Stomach smooth muscle (tissue), 2 donors: ENCODE data around the gene CFDP1.
A peak's percentile ranks its signal among the peaks of the same experiment; 100 is the strongest.
"Not testable (repeated sequence)": the region's sequence is repeated elsewhere in the genome, so short reads cannot be mapped to it uniquely, and the experiment has no call there.

Experiments
- H3K27ac ChIP-seq: one replicate; pipeline ENCODE4 v1.7.0; 2013; ENCODE audit warnings: mild to moderate bottlenecking, low read length, inconsistent platforms
- H3K27me3 ChIP-seq, 2 donors: one replicate each; pipeline ENCODE4 v1.7.0; 2013; ENCODE audit warnings: low read length in 2 of 2; ENCODE audit not compliant: insufficient read depth in 2 of 2, control insufficient read depth in 1 of 2
- H3K36me3 ChIP-seq, 2 donors: one replicate each; pipeline ENCODE4 v1.7.0; 2013; ENCODE audit warnings: low read length in 2 of 2; ENCODE audit not compliant: control insufficient read depth in 2 of 2, insufficient read depth in 2 of 2
- H3K4me1 ChIP-seq: one replicate; pipeline ENCODE4 v1.7.0; 2013; ENCODE audit warnings: low read length; ENCODE audit not compliant: control insufficient read depth, insufficient read depth
- H3K4me3 ChIP-seq, 2 donors: one replicate each; pipeline ENCODE4 v1.7.0; 2013; ENCODE audit warnings: low read length in 2 of 2
- H3K9ac ChIP-seq, 2 donors: one replicate each; pipeline ENCODE4 v1.7.0; 2013; ENCODE audit warnings: low read length in 2 of 2, mild to moderate bottlenecking in 1 of 2
- H3K9me3 ChIP-seq, 2 donors: one replicate each; pipeline ENCODE4 v1.7.0; 2013; ENCODE audit warnings: low read length in 2 of 2; ENCODE audit not compliant: control insufficient read depth in 2 of 2
- donor health status: healthy.
- donor health status: Pancreatic carcinoma.

The CFDP1 gene

DNA sequence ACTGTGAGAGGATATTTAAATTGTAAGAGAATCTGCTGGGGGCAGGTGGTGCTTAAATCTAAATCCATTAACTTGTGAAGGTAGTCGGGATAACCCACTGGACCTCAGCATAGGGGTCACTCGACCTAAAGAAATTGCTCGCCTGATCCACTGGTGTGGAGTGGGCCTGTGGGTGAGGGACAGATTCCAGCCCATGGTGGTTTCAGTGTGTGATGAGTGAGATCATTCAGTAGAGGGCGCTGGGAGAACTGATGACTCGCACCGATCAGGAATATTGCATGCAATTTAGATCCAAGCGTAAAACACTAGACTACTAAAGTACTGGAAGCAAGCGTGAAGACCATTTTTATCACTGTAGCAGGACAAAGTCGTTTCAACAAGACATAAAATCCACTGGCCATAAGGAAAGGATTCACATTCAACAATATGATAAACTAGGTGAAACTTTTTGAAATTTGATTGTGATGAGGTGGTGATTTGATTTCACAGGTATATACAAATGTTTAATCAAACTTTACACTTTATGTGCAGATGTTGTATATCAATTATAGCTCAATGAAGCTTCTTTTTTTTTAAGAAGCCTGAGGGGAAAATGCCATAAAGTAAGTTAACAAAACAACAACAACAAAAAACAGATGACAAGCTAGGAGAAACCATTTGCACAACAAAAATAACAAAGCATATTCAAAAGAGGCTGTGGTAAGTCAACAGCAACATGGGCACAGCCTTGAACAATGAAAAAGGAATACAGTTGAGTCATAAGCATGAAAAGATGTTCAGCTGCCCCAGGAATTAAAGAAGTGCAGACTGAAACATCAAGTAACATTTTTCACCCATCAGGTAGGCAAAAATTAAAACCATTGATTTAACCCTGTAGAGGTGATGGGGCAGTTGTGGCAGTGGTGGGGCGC is 38.7 kb upstream of the CFDP1 start:
- Histone ChIP-seq H3K36me3 (no peaks in the 10 kb centered on the region), H3K4me3 (no peak overlapping the region), H3K9ac (peak overlapping the region in 1 of 2 donors; percentile 22), H3K27me3 (no peaks in the 10 kb centered on the region), H3K9me3 (no peaks in the 10 kb centered on the region), H3K27ac (no peak overlapping the region), H3K4me1 (no peaks in the 10 kb centered on the region)

- Histone ChIP-seq H3K4me3 (no peak overlapping the region), H3K27ac (no peak overlapping the region), H3K27me3 (no peaks in the 10 kb centered on the region), H3K9ac (no peak overlapping the region), H3K36me3 (no peaks in the 10 kb centered on the region), H3K9me3 (no peaks in the 10 kb centered on the region), H3K4me1 (no peaks in the 10 kb centered on the region)
Measured at GRCh38 chr16:75466760-75467159, 33.5 kb upstream of the CFDP1 start.

GRCh38 chr16:75464122-75464918 is 31.0 kb upstream of the CFDP1 start, which contains the start of gene TMEM170A:
TMEM170A (minus strand) TSS chr16:75464689; CDS start chr16:75464600, 89 bp downstream.
- no peaks in the 10 kb centered on the region for H3K9me3 ChIP-seq
- no peaks in the 10 kb centered on the region for H3K36me3 ChIP-seq
- H3K4me3 ChIP-seq = peak within 1 kb of the TSS; percentile 77 to 86
- peaks cover 3% of the 10 kb centered on the region for H3K4me1 ChIP-seq
- peak within 1 kb of the TSS; percentile 72 to 81 for H3K9ac ChIP-seq
- H3K27ac ChIP-seq = peak within 1 kb of the TSS; percentile 82
- H3K27me3 ChIP-seq = no peaks in the 10 kb centered on the region

GRCh38 chr16:75463389-75464121 is 30.3 kb upstream of the CFDP1 start:
- Histone ChIP-seq H3K27ac (peak overlapping the region; percentile 82), H3K4me3 (peak overlapping the region; percentile 77 to 86), H3K9ac (peak overlapping the region; percentile 72 to 81)
- not testable (repeated sequence) for H3K4me1 ChIP-seq, H3K9me3 ChIP-seq, H3K27me3 ChIP-seq, H3K36me3 ChIP-seq

DNA sequence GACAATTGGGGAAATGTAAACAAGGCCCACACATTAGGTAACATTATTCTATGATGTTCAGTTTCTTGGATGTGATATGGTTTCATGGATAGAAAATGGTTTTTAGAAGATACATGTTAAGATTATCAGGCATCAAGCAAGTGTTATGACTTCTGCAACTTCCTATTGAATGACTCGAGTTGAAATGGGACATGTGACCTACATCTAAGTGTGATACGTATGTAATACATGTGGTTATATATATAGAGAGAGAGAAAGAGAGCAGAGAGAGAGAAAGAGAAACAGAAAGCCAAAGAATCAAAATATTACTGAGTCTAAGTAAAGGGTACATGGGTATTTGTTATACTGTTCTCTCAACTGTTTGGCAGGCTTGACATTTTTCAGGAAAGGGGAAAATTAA is 29.5 kb upstream of the CFDP1 start:
- Histone ChIP-seq H3K4me3 (peak overlapping the region in 1 of 2 donors; percentile 28), H3K9ac (peak overlapping the region in 1 of 2 donors; percentile 1), H3K4me1 (peaks cover 3% of the 10 kb centered on the region), H3K27ac (no peak overlapping the region), H3K36me3 (no peaks in the 10 kb centered on the region), H3K27me3 (no peaks in the 10 kb centered on the region), H3K9me3 (no peaks in the 10 kb centered on the region)

DNA sequence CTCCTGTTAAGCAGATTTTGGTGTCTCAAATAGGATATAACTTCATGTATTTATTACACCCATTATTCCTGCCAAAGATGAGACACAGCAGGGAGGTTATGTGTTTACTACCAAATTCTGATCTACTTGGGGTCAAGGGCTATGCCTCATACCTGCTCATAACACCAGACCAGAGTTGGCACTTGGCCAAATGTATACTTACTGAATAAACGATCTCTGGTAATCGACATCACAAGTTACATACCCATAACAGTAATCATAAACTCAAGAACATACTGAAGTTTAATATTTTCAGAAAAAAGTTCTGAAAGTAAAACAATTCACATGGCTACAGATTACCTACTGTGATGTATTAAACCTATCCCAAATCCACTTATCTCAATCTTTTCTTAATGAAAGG is 28.3 kb upstream of the CFDP1 start:
- Histone ChIP-seq H3K27ac (no peak overlapping the region), H3K27me3 (no peaks in the 10 kb centered on the region), H3K9me3 (no peaks in the 10 kb centered on the region), H3K4me1 (peaks cover 3% of the 10 kb centered on the region), H3K9ac (no peak overlapping the region), H3K36me3 (no peaks in the 10 kb centered on the region), H3K4me3 (no peak overlapping the region)

GRCh38 chr16:75460446-75460845 is 27.1 kb upstream of the CFDP1 start:
- Histone ChIP-seq H3K27me3 (no peaks in the 10 kb centered on the region), H3K9ac (peak overlapping the region in 1 of 2 donors; percentile 14), H3K36me3 (no peaks in the 10 kb centered on the region), H3K9me3 (no peaks in the 10 kb centered on the region), H3K4me1 (peaks cover 3% of the 10 kb centered on the region), H3K27ac (no peak overlapping the region), H3K4me3 (no peak overlapping the region)

- no peaks in the 10 kb centered on the region for H3K36me3 ChIP-seq
- no peak overlapping the region for H3K4me3 ChIP-seq
- H3K4me1 ChIP-seq = peaks cover 3% of the 10 kb centered on the region
- H3K27ac ChIP-seq = no peak overlapping the region
- no peaks in the 10 kb centered on the region for H3K9me3 ChIP-seq
- H3K27me3 ChIP-seq = no peaks in the 10 kb centered on the region
- no peak overlapping the region for H3K9ac ChIP-seq
Measured at GRCh38 chr16:75459691-75460090, 26.4 kb upstream of the CFDP1 start.

DNA sequence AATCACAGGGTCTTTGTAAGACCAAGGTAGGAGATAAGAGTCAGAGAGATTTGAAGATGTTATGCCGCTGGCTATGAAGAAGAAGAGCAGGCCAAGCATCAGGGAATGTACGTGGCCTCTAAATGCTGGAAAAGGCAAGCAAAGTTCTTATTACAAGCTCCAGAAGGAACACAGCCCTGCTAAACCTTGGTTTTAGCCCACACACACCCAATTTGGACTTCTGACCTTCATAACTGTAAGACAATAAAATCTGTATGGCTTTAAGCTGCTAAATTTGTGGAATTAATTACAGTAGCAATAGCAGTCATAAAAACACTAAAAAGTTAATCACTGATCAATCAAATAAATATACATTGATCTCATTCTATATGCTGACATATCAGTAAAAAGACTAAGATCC is 25.1 kb upstream of the CFDP1 start:
- Histone ChIP-seq H3K36me3 (no peaks in the 10 kb centered on the region), H3K4me1 (peaks cover 3% of the 10 kb centered on the region)

GRCh38 chr16:75458029-75458428 is 24.7 kb upstream of the CFDP1 start:
- Histone ChIP-seq H3K9me3 (no peaks in the 10 kb centered on the region), H3K27ac (no peak overlapping the region), H3K4me3 (no peak overlapping the region), H3K27me3 (no peaks in the 10 kb centered on the region), H3K36me3 (no peaks in the 10 kb centered on the region), H3K4me1 (peaks cover 3% of the 10 kb centered on the region), H3K9ac (no peak overlapping the region)

More for the DNA sequence above, 25.1 kb upstream of the CFDP1 start:
- Histone ChIP-seq H3K9me3 (no peaks in the 10 kb centered on the region), H3K4me3 (no peak overlapping the region), H3K27ac (no peak overlapping the region), H3K9ac (no peak overlapping the region), H3K27me3 (no peaks in the 10 kb centered on the region)
